Islet precursor cell (in vitro differentiated cells): ENCODE measurements around the gene HES7.
"Not testable (repeated sequence)": the region's sequence is repeated elsewhere in the genome, so short reads cannot be mapped to it uniquely, and the experiment has no call there.

ENCODE experiments used
- DNase-seq: peaks from one replicate; pipeline ENCODE4 v3.0.0-alpha.2; 2018

Gene HES7

DNA sequence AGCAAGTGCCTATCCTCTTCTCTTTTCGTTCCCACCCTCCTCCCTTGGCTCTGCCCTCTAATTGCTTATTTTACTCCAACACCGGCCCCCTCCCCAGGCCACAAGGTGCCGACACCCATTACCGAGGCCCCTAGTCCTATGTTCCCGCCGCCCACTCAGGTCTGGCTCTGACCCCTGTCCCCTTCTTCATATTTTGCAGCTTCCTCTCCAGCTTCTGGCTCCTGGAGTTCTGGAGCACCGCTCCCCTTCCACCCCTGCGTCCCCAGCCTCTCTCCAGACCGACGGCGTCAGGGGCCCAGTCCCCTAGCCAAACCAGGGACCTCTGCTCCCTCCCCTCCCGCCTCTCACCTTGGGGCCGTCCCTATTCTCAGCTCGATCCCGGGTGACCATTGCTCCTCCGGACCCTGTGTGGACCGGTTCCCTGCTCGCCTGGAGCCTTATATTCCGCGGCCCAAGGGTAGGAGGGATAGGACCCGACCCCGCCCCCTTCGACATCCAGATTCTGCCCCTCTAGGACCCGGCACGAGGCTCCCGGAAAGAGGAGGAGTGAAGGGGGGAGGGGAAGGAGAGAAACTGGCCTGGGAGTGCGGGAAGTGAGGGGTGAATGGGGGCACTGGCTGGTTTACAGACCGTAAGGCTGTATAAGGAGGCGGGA is at the start of gene HES7:
Gene HES7 (minus strand): TSS at position 412 of the 655 bp plus-strand sequence. CDS start 22 bp downstream, at position 390.
- DNase-seq, result peak; percentile 68

DNA sequence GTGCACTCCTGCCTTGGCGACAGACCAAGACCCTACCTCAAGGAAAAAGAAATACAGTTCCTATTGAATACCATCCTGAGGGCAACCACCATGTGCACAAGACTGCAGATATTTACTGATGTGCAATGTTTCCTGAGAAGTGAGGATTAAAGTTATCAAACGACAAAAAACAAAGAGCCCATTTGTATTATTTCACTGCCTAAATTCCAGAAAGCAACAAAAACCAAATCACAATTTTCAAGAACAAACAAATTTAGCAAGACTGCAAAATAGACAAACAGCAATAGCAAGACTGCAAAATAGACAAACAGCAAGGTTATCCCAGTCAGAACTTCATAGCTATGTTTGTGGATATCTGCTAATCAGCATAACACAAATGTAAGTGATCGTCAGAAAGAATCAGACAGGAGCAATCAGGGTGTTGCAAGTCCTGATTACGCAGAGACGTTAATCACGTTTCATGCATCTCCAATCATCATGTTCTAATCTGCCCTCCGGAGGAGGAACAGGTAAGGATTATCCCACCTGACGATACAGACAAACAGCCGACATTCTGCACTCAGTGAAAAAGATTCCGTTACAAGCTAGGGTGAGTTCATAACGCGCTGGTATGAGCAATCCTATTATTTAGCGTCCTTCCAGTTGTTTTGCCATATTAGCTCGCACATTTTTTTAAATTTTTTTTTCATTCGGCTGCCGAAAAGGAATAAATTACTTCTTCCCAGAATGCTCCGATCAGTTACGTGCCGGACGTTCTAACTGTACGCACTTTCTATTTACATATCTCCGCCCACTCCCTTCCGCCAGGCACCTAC is 49.4 kb upstream of the HES7 start:
- DNase-seq, result peak; percentile 94

DNA sequence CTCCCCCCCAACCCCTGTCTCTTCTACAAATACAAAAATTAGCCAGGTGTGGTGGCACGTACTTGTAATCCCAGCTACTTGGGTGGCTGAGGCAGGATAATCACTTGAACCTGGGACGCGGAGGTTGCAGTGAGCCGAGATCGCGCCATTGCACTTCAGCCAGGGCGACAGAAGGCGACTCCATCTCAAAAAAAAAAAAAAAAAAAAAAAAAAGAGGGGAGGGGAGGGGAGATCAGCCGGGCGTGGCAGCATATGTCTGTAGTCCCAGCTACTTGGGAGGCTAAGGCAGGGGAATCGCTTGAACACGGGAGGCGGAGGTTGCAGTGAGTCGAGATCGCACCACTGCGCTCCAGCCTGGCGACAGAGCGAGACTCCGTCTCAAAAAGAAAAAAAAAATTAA is 46.3 kb upstream of the HES7 start:
- not testable (repeated sequence) for DNase-seq

DNA sequence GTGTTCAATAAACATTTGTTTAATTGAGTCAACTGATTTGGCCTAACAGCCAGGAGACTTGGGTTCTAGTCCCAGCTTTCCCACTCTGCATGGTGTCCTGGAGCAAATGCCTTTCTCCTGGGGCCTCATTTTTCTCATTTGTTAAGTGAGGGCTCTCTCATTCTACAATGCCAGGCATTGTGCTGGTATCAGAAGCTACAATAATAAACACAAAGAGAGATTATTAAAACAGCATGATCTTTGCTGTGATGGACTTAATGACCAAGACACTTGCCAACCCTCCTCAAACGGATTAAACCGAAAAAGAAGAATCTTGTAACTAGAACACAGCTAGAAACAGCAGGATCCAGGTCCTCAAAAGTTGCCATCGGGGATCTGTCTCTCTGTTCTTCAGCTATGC is 43.6 kb upstream of the HES7 start:
- no peak for DNase-seq

DNA sequence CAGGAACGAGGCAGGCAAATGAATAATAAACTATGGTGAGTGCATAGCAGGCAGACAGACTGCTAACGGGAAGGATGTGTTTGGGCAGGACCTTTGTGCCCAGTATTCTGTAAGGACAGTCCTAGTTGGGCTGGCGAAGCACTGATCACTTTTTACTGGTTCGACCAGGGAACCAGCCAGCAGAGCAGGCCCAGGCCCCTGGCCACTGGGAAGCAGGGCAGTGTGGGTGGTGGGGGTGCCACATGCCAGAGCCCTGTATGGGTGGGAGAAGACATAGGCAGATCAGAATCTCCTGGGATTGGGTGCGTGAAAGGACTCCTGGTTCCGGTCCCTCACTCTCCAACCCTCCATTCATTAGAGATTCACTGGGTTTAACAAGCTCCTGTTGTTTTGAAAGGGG is 42.8 kb upstream of the HES7 start:
- peak; percentile 51 for DNase-seq

DNA sequence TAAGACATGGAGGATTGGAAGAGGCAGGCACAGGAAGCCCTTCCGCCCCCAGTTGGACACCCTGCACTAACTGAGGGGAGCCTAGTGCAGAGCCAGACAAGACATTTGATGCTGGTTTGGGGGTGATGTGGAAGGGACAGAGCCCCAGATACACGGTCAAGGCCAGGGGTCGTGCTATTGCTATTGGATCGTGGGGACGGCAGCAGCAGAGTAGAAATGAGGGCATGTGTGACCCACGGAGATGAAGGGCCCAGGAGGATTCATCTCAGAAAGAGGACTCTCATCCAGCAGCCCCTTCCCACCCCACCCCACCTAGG is 40.9 kb upstream of the HES7 start:
- DNase-seq, result no peak

DNA sequence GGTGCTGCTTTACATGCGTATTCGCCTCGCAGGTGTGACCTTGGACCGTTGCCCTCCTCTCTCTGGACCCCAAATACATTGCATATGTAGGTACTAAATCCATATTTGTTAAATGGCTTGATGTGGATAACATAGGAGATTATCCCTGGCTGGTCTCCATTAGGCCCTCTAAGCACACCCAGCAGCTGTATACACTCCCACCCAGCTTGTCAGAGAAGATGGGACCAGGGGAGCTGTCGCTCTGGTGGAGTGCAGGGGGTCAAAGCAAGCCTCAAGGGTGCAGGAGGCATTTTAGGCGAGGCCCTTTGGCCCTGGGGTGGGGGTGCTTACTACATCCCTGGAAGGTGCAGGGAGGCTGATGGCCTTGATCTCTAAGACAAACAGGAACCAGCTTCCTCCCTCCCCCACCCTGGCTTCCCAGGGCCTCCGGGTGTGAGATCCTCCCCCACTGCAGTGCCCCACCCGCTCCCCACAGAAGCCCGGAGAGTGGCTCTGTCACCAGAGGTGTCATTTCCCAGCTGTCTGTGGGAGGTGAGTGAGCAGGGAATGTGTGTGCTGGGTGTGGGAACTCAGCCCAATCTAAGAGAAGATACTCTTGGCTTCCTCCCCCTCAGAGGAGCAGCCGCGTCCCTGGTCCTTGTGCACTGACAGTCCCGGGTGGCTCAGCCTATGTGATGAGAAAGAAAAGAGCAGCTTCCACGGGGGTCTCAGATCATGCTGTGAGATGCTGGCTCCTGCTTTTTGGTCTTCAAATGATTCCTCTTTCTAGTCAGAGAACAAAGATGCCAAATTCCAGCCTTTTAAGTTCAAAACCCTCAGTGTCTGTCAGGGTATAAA is 40.3 kb upstream of the HES7 start:
- DNase-seq, result peak; percentile 77

DNA sequence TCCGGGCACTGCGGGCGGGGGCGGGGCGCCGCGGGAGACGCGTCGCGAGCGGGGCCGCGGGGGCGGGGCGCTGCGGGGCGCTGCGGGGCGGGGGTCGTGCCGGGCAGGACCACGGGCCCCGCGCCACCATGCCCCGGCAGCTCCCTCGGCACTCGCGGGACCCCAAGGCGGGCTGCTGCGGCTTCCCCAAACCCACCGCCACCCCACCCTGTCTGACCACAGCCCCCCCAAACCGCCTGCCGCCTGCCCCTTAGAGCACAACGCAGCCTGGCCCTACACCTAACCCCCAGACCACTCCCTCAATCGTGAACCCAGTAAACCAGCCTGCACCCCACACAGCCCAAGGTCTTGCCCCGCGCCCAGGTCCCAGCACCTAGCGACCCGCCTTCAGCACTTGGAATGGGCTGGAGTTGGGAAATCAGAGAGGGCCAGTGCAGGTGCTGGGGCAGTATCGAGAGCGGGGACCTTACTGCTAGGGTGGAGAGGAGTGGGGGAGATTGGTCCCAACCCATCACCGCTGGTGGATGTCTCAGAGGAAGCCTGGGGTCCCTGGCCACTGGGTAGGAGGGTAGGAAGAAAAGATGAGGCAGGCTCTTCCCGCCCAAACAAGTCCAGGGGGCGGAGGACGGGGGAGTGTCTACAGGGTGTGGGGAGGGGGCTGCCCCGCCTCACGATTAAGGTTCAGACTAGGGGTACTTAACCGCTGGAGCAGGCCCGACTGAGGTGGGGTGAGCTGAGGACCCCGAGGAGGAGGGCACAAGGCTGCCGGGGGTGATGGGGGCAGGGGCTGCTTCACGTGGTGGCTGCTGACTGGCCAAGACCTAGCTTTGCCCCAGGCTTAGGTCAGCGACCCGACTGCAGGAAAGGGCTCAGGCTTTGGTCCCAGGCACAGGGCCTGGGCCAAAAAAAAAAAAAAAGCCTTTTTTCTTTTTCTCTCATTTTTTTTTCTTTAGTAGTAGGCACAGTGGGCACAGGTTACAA is 39.4 kb upstream of the HES7 start:
- peak; percentile 79 for DNase-seq

DNA sequence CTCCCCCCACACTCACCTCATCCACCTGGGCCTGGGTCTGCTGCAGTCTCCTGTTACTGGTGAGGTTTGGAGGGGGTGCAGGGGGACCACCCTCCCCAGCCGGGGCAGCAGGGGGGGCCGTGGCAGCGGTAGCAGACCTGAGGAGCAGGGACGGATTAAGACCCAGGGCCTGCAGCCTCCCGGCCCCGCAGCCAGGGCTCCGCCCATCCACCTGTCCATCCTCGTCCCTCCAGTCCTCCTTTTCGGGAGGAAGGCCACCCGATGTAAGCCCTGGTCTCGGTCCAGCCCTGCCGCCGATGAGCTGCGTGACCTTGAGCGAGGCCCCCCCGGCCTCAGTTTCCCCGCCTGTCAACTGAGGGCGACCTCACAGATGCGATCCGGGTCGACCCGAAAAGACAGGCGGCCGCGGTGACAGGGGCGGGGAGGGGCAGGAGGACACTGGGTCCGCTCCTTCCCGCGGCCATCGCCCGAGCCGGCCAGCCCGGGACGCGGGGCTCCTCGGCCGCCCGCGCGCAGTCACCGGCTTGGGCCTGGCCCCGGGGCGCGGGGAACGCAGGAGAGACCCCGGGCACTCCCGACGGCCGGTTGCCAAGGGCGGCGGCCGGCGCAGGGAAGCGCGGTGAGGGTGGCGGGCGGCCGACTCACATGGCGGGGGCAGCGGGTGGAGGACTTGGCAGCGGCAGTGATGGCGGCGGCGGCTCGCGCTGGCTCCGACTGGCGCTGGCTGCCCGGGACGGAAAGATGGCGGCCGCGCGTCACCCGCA is 38.5 kb upstream of the HES7 start, which contains the start of gene VAMP2:
Gene VAMP2 (minus strand): TSS at position 716 of the 764 bp plus-strand sequence. CDS start 69 bp downstream, at position 647.
- DNase-seq, result peak; percentile 86

DNA sequence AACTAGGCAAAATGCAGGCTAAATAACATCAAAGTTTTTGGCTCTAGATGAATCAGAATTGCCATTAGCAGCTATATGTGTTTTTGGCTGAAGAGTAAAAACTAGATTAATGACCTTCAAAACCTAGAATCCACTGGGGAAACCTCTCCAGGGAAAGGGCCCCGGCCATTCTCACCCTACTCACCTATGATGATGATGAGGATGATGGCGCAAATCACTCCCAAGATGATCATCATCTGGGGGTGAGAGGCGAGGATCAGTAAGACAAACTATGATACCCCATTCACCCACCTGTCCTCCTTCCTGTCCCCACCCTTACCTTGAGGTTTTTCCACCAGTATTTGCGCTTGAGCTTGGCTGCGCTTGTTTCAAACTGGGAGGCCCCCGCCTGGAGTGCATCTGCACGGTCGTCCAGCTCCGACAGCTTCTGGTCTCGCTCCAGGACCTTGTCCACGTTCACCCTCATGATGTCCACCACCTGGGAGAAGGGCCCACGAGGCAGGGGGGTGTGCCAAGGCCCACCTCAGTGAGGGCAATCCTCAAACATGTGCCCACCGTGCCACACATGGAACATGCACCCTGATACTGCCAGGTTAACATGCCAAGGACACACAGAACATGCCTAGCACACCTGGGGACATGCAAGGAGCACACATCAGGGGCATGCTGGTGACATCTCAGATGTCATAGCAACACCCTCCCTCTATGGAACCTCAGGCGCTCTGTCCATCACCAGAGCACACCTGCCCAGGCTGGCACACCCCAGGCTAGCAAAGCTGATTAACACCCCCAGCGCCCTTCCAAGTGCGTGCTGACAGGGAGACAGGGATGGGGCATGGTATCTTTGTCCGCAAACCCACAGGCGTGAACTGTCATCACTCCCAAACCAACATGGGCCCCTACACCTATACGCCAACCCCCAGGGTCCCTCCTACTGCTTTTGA is 37.7 kb upstream of the HES7 start:
- DNase-seq, result peak; percentile 48

DNA sequence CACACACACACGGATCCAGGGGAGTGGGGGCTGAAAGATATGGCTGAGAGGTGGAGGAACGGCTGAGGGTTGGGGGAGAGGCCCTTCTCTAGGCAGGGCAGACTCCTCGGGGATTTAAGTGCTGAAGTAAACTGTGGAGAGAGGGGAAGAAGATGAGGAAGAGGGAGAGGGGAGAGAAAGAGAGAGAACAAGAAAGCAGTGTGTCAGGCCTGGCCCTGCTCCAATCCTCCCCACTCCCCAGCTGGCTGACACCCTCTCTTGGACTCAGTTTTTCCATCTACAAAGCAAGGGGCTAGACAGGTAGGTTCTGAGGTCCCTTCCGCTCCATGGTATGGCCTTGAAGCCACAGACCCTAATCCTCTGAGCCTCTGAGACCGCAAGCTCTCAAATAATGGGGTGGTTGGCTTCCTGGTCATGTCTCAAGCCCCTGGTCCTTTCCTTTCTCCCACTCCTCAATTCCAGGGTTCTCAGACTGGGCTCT is 36.9 kb upstream of the HES7 start:
- peak; percentile 48 for DNase-seq

DNA sequence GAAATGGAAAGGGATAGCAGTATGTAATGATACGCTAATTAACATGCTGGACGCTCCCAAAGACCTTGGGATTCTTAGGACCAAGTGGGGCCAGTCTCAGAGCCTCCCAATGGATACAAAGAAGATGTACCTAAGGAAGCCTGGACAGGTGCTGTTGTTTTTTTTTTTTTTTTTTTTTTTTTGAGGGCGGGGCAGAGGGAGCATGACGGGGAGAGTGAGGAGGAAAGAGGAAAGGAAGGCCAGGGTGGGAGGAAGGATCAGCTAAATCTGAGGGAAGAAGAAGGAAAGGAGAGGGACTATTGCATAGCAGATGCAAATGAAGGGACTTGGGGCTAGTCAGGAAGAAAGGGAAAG is 36.3 kb upstream of the HES7 start:
- DNase-seq, result no peak

DNA sequence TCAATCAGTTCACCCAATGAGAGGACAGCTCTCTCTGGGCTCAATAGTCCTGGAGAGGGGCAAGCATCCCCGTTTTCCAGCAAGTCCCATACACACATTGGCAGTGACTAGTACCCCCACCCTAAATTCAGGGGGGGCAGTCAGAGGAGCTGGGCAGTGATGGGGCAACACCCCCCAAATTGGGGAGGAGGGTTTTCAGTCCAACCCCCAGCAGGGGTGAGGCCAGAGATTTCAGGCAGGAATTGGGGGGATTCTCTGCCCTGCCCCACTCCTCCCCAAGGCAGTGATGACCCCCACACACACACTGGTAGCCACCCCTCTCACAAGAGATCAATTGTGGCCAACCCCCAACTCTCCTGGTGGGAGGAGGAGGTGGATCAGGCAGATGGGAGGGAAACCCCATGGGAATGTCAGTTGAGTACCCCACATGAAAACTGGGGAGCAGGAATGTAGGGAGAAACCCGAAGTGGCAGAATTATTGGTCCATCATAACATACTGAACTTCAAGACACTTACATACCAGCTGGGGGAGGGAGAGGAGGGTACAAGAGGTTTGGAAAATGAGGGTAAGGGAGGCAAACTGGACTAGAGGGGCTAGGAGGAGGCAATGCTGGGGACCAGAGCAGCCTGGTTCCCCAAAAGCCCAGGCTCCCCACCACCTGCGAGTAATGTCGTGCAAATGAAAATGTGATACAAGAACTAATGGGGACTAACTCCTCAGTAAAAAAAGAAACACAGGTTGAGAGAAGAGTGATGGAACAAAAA is 35.7 kb upstream of the HES7 start:
- no peak for DNase-seq

DNA sequence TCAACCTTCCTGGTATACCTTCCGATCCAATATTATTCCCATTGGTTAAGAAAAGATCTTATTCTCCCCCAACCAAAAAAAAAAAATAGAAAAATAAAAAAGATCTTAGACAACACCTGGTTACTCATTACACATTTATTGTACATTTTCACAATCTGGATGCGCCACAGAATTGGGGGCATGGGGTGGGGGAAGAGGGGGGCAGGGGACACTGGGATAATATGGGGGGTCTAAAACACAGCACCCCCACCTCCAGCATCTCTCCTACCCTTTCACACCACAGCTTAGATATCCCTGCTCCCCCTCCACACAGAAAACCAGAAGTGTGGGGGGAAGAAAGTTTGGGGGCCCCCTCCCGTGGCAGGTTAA is 35.1 kb upstream of the HES7 start:
- DNase-seq, result no peak

DNA sequence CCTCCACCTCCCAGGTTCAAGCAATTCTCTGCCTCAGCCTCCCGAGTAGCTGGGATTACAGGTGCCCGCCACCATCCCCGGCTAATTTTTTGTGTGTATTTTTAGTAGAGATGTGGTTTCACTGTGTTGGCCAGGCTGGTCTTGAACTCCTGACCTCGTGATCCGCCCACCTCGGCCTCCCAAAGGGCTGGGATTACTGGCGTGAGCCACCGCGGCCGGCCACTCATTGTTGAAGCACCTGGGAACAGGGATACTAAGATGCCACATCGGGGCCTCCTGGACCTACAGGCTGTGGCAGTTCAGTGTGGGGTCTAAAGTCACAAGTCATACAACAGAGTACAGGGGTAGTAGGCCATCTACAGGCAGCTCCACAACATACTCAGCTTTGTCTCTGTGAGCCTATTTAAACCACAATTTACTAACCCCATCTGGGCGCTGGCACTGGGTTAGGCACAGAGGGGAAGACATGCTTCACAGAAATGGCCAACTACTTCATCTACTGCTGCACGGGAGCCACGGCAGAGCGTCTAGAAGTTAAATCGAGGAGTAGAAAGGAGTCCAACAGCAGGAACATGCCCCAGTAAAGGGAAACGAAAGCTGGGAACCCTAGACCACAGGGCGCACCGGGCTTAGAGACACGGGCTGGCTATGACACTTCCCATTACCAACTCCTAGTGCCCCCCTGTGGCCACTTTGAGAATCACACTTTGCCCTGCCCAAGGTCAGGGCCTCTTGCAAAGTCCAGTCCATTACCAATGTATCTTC is 34.5 kb upstream of the HES7 start:
- DNase-seq, result peak; percentile 98

DNA sequence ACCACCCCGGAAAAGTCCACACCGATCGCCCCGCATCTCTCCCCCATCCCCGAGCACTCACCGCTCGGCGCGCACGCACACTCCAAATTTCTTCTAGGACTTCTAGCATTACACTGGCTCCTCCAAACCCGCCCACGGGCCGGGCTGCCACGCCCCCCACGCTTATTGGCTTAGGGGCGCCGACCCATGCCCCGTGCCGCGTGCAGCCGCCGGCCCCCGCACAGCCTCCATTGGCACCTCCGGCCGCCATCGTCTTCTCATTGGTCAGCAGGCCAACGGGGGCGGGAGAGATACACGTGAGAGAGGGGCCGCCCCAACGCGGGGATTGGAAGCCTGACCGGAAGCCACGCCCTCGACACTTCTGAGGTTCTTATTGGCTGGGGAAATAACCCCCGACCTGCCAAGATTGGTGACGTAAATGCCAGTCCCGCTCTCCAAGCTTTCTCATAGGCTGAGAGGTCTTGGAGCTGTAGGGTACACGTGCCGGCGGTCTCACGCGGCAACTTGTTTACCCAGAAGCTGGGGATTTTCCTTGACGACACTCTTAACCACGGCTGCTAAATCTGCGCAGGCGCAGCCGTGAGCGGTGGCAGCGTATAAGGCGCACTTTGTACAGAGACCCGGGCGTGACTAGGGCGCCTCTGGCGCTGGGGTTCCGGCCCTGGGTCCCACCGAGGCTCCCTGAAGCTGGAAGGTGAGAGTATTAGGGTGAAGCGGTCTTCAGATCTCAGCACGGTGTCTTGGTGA is 32.5 kb upstream of the HES7 start:
- peak; percentile 100 for DNase-seq

DNA sequence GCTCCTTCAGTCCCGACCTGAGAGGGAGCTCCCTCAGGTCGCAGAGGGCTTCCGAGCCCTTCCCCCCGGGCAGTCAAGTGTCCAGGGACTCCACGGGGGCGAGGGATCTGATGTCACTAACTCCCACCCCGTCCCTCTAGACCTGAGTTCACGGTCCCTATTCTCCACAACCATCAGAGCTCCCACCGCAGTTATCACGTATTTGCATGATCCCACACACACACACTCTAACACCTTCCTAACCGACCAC is 32.0 kb upstream of the HES7 start:
- DNase-seq, result no peak
